A673 (cell line): ENCODE data around the gene UBE2D2.

ENCODE experiments used
- EZH2 ChIP-seq: fragments of 200-600 bp; sonication (generic); IDR thresholded peaks from 2 replicates; pipeline ENCODE4 v1.6.1; 2017; ENCODE audit warnings: borderline replicate concordance, low read depth, mild to moderate bottlenecking, mixed read lengths, antibody characterized with exemption, low read length; ENCODE audit not compliant: poor library complexity, severe bottlenecking
- TF ChIP-seq, protein P1 (sequence below): fragments of 300-800, 200-600 bp; sonication (generic); conservative IDR thresholded peaks from 2 replicates; pipeline ENCODE4 v1.5.1; 2017; ENCODE audit warnings: low read depth, mild to moderate bottlenecking, antibody characterized with exemption, low read length, moderate library complexity, mixed read lengths

GRCh38 chr5:139650689-139651042 is 89.5 kb downstream of the UBE2D2 start:
- TF ChIP-seq, protein P1, sequence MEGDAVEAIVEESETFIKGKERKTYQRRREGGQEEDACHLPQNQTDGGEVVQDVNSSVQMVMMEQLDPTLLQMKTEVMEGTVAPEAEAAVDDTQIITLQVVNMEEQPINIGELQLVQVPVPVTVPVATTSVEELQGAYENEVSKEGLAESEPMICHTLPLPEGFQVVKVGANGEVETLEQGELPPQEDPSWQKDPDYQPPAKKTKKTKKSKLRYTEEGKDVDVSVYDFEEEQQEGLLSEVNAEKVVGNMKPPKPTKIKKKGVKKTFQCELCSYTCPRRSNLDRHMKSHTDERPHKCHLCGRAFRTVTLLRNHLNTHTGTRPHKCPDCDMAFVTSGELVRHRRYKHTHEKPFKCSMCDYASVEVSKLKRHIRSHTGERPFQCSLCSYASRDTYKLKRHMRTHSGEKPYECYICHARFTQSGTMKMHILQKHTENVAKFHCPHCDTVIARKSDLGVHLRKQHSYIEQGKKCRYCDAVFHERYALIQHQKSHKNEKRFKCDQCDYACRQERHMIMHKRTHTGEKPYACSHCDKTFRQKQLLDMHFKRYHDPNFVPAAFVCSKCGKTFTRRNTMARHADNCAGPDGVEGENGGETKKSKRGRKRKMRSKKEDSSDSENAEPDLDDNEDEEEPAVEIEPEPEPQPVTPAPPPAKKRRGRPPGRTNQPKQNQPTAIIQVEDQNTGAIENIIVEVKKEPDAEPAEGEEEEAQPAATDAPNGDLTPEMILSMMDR, result no peak; the same call in 1 of the 2 replicates
- no peak for TF ChIP-seq EZH2
